GM18867 (cell line): Measurements from ENCODE around the gene FOXD4L1.
"Not testable (repeated sequence)": the region's sequence is repeated elsewhere in the genome, so short reads cannot be mapped to it uniquely, and the experiment has no call there.

Experiments used
- ATAC-seq: cut with Tn5 transposase; IDR thresholded peaks from one replicate; pipeline ENCODE4 v1.9.1; 2021; ENCODE audit warnings: mild to moderate bottlenecking, moderate library complexity; ENCODE audit not compliant: unreplicated experiment

FOXD4L1 gene

GRCh38 chr2:113498365-113498764 is at the start of gene FOXD4L1:
Gene FOXD4L1, plus strand, starts transcription at chr2:113498665. Its CDS starts 592 bp downstream, at chr2:113499257.
- ATAC-seq, result not testable (repeated sequence)

GRCh38 chr2:113465770-113466169 is 32.7 kb upstream of the FOXD4L1 start:
- not testable (repeated sequence) for ATAC-seq

GRCh38 chr2:113476688-113477368 is 21.6 kb upstream of the FOXD4L1 start:
- ATAC-seq, result not testable (repeated sequence)

GRCh38 chr2:113496527-113496926 is 1.9 kb upstream of the FOXD4L1 start:
- ATAC-seq, result not testable (repeated sequence)

- not testable (repeated sequence) for ATAC-seq
Measured at GRCh38 chr2:113499019-113499885, 787 bp downstream of the FOXD4L1 start.

- ATAC-seq, result not testable (repeated sequence)
Measured at GRCh38 chr2:113499886-113500722, 1.6 kb downstream of the FOXD4L1 start.

- ATAC-seq, result not testable (repeated sequence)
Measured at GRCh38 chr2:113500723-113501038, 2.2 kb downstream of the FOXD4L1 start.

GRCh38 chr2:113502216-113503093 is 4.0 kb downstream of the FOXD4L1 start:
- not testable (repeated sequence) for ATAC-seq

- ATAC-seq, result peak; percentile 58
Measured at GRCh38 chr2:113503094-113504042, 4.9 kb downstream of the FOXD4L1 start.

- not testable (repeated sequence) for ATAC-seq
Measured at GRCh38 chr2:113504081-113504480, 5.6 kb downstream of the FOXD4L1 start.

- not testable (repeated sequence) for ATAC-seq
Measured at GRCh38 chr2:113507394-113508140, 9.1 kb downstream of the FOXD4L1 start.

- ATAC-seq, result not testable (repeated sequence)
Measured at GRCh38 chr2:113508187-113508586, 9.7 kb downstream of the FOXD4L1 start.

- ATAC-seq, result not testable (repeated sequence)
Measured at GRCh38 chr2:113510913-113511312, 12.4 kb downstream of the FOXD4L1 start.

- not testable (repeated sequence) for ATAC-seq
Measured at GRCh38 chr2:113511859-113512258, 13.4 kb downstream of the FOXD4L1 start.

GRCh38 chr2:113515457-113515856 is 17.0 kb downstream of the FOXD4L1 start:
- not testable (repeated sequence) for ATAC-seq

GRCh38 chr2:113515995-113516394 is 17.5 kb downstream of the FOXD4L1 start:
- not testable (repeated sequence) for ATAC-seq

GRCh38 chr2:113517025-113517424 is 18.6 kb downstream of the FOXD4L1 start:
- not testable (repeated sequence) for ATAC-seq

- not testable (repeated sequence) for ATAC-seq
Measured at GRCh38 chr2:113520837-113521236, 22.4 kb downstream of the FOXD4L1 start.
